ENCODE measurements around the gene LRP1B.

LRP1B gene

DNA sequence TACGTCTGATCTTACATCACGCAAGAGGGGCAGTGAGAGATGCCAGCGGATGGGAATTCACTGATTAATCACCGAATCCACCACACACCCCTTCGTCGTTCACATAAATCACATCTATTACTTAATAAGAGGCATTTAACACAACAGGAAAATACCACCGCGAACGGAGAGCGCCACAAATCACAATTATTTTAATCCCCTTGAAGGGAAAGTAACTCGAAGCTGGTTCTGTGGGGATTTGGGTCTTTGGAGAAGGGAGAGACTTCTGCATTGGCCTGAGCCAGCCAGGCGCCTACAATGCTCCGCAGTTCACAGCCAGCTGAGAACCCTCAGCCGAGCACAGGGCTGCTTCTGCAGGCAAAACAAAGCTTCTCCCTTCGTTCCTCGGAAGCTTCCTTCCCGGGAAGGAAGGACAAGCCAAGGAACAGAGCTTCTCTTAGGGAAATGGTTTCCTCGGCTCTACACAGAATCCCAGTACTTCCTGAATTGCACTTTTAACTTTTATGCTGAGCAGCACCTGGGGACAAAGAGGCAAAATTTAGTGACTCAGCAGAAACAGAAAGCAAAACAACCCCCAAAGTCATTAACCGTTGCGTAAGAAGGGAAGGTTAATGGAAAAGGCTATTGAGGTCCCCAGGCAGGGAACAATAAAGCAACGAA is at the start of gene LRP1B:
Gene LRP1B (minus strand): TSS at position 7 of the 660 bp plus-strand sequence. CDS start 287 bp downstream, outside the sequence.
- no peak for DNase-seq

DNA sequence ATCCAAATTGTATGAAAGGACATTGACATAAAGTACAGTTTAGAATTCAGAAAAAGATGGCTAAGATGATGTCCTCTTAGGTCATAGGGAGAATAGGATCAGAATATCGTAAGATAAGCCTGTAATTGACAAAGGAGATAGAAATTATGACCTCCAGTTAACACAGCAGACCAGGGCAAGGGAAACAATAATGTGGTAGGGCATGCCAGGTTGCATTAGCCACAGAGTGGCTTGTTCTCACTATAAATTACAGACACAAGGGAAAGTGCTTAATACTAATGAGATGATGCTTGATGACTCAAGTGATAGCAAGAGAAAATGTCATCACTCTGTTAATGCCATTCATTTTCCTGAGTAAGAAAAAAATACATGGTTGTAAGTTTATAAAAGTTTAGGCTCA is 48.9 kb upstream of the LRP1B start:
- no peak for DNase-seq

- no peak for DNase-seq
Observed at GRCh38 chr2:142178604-142179003, 47.8 kb upstream of the LRP1B start.

GRCh38 chr2:142176941-142177340 is 46.1 kb upstream of the LRP1B start:
- no peak for DNase-seq

DNA sequence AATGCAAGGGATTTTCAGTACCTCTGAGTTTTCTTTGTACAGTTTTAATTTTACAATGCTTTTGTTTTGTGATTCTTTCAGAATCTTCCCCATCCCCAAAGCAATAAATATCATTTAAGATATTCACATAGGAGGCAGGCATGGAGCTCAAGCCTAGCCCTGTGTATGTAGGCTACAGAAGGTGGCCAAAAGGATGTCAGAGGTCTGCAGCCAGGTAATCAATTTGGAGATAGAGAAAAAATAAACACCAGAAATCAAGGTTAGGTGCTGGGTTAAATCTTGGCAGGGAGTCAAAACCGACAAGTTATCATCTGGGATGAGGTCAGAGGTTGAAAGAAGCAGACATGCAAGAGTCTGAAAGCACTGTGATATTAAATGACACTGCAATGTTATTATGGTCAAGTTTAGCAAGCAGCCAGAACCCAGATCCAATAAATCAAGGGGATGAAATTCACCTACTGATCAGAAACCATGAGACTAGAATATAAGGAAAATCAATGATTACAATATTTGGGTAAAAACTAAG is 45.1 kb upstream of the LRP1B start:
- no peak for DNase-seq

- no peak for DNase-seq
Observed at GRCh38 chr2:142174176-142174575, 43.4 kb upstream of the LRP1B start.

GRCh38 chr2:142170847-142171246 is 40.0 kb upstream of the LRP1B start:
- DNase-seq: no peak

- DNase-seq: no peak
Observed at GRCh38 chr2:142165790-142166189, 35.0 kb upstream of the LRP1B start.

- DNase-seq: no peak
Observed at GRCh38 chr2:142153601-142154000, 22.8 kb upstream of the LRP1B start.

DNA sequence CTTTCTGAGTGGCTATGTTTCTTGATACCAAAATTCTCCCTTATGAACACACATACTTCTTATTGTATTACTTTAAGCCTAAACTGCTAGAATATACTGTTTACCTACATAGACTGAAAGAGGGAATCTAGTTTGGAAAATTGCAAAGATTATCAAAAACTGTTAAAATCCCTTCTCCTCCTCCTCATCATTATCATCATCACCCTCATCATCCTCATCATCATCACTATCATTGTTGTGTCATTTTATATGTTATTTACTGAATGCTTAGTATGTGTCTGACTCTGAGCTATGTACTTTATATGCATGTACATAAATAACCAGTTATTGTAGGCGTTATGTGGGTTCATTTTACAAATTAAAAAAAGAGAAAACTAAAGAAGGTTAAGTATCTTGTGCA is 19.6 kb upstream of the LRP1B start:
- DNase-seq: no peak

DNA sequence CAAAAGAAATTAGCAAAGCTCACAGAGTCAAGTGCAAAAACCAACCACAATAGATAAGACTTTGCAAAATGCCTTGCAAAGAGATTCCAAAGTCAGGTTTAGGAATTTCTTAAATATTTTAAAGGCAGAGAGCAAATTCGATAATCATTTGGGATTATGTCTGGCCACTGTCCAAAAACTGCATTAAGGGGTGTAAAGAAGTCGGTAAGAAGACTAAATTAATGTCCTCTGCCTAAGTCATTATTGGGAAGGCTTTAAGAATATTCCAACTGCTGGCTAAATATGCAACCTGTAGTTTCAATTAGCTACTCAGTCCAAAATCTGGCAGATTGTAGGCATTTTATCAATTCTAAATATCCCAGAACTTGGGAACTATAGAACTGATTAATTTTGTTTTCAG is 13.7 kb upstream of the LRP1B start:
- no peak for DNase-seq

GRCh38 chr2:142142595-142142994 is 11.8 kb upstream of the LRP1B start:
- no peak for DNase-seq

DNA sequence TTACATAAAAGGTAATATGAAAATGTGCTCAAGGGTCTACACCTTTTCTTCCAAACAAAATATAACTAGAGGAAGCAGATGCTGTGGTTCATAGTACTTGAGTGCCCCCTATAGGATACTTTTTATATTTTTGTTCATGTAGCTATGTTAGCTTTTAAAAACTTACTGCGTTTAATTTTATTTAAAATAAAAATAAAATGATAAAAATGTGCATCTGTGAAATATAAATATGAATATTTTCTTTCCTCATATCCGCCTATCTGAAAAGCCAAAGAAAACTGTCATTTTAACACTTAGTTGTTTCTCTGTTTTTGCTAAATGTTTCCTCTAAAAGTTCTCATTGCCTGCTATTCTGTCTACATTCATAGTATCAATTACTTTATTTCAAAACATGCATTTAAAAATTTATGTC is 9.6 kb upstream of the LRP1B start:
- DNase-seq: no peak

DNA sequence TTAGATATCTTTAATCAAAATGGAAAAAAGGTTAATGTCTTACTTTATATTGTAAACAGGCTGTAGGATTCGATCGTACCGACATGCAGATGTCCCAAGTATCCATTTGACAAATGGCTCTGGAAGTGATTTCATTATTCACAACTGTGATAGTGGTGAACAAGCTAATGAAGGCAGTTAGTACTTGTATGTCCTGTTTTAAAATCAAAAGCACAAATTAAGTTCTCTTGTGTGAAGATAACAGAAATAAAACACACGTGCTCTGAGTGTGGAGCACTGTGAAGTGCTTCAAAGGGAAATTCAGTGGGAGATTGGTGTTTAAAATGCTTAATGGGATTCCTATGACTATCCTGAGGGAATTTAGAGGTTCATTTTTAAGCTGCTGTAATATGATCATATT is 8.6 kb upstream of the LRP1B start:
- DNase-seq: no peak

GRCh38 chr2:142136571-142136970 is 5.8 kb upstream of the LRP1B start:
- no peak for DNase-seq

- no peak for DNase-seq
Observed at GRCh38 chr2:142134911-142135310, 4.1 kb upstream of the LRP1B start.

GRCh38 chr2:142130111-142131009 is 456 bp downstream of the LRP1B start:
- DNase-seq: no peak

DNA sequence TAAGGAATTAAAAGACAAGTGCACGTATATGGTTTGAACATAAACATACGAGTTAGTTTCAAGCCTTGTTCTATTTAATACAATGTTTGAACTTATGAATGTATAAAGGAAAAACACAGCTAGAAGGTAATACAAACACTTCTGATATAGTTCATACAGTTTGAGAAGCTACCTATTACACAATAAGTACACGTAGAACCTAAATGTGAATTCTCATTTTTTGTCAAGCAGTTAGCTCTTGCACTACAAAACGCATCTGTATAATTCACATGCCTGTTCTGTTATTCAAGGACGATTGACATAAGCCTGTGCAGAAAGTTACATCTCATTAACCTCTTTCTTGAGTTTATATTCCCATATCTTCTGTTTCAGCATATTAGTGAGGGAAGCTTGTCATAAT is 2.7 kb downstream of the LRP1B start:
- no peak for DNase-seq

DNA sequence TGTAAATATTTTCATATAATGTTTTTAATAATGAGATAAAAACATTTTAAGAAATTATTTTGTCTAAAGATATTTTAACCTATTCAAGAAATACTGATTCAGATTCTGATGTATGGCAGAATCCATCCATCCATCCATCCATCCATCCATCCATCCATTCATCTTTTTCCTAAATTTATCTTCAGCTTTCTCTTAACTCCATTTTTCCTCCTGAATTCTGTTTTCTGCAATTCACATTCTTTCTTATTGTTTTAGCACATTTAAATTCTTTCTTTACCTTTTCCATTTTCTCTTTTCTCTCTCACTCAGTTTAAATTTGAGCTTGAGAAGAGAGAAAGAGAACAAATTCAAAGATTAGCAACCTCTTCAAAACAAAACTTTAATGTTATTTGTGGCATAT is 3.6 kb downstream of the LRP1B start:
- DNase-seq: no peak

- DNase-seq: no peak
Observed at GRCh38 chr2:142124706-142125105, 6.1 kb downstream of the LRP1B start.

- no peak for DNase-seq
Observed at GRCh38 chr2:142119347-142119746, 11.5 kb downstream of the LRP1B start.

GRCh38 chr2:142112757-142113221 is 18.0 kb downstream of the LRP1B start:
- no peak for DNase-seq

DNA sequence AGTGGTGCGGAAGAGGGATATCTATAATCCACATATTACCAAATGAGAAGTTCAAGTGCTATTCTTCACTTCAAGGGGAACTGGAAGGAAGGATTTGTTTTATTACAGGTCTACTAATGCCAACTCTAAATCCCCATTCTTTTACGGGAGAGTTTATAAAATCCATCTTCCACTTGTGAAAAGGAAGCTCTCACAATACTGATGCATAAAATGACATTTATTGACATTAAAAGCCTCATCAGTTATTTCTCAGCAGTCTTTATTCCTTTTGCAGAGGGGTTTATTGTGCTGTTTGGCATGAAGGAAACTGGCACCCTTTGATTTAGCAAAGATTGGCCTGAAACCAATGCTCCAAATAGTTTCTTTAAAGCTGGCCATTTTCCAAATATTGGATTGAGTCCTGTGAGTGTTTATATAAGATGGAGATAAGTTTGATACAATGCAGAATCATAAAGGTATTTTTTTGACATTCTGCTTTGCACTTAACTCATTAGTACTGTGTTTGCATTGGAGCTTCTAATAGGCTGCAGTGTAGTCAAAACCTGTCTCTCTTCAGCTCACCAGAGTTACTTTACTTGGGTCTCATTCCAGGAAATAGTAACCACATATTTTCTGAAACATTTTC is 26.6 kb downstream of the LRP1B start:
- no peak for DNase-seq

- DNase-seq: no peak
Observed at GRCh38 chr2:142100970-142101369, 29.8 kb downstream of the LRP1B start.

Data from stimulated activated CD4-positive, alpha-beta T cell treated with anti-CD3 and anti-CD28 coated beads, Interleukin-4, amount 100 ng/mL, for 1 hour (primary cell).